ENCODE results near the gene DAP. TPM values are rescaled to one million over a fixed set of nuclear protein-coding genes. Genes with fewer than 3 reads are reported as not detected.
"Not testable (repeated sequence)": the region's sequence is repeated elsewhere in the genome, so short reads cannot be mapped to it uniquely, and the experiment has no call there.

DAP gene
- total RNA-seq, 1 experiment from 2014 or later = 138 TPM

GRCh38 chr5:10723514-10723913 lies 37.5 kb downstream of the DAP start:
- no peaks in the 10 kb centered on the region for H3K9me3 Mint-ChIP-seq (ENCODE audit: low read depth, unreplicated experiment)
- TF ChIP-seq CTCF (IDR thresholded peaks at IDR 0.05; ENCODE audit: unreplicated experiment) = no peak

GRCh38 chr5:10720766-10721165 lies 40.3 kb downstream of the DAP start:
- Mint-ChIP-seq H3K36me3 (ENCODE audit: insufficient read depth, unreplicated experiment) (peaks cover 35% of the 10 kb centered on the region), H3K27ac (ENCODE audit: unreplicated experiment) (peak overlapping the region; percentile 36), H3K4me1 (ENCODE audit: low read depth, unreplicated experiment) (peaks cover 39% of the 10 kb centered on the region)
- DNase-seq; intact Hi-C loops (cut with micrococcal nuclease; ENCODE audit: unreplicated experiment); BruUV-seq (replicated peaks); H3K4me3 Mint-ChIP-seq (ENCODE audit: low read depth, unreplicated experiment); H3K27me3 Mint-ChIP-seq (ENCODE audit: unreplicated experiment); CTCF ChIA-PET; H3K9me3 Mint-ChIP-seq (ENCODE audit: low read depth, unreplicated experiment): not testable (repeated sequence)

More at GRCh38 chr5:10723514-10723913, 37.5 kb downstream of the DAP start:
- no TSS peak for BruUV-seq (replicated peaks)
- no peak for DNase-seq
- Mint-ChIP-seq H3K36me3 (ENCODE audit: insufficient read depth, unreplicated experiment) (peaks cover 46% of the 10 kb centered on the region), H3K27ac (ENCODE audit: unreplicated experiment) (peak overlapping the region; percentile 72), H3K4me1 (ENCODE audit: low read depth, unreplicated experiment) (peaks cover 65% of the 10 kb centered on the region), H3K4me3 (ENCODE audit: low read depth, unreplicated experiment) (no peak overlapping the region), H3K27me3 (ENCODE audit: unreplicated experiment) (no peaks in the 10 kb centered on the region)
- intact Hi-C loops (cut with micrococcal nuclease; ENCODE audit: unreplicated experiment) = no loop called here
- CTCF ChIA-PET = interaction anchor here (1.7 kb wide), 1 partner anchor 52 kb away, joined by 4 read pairs; no protein-coding TSS in a partner anchor

- peak overlapping the region; percentile 55 for H3K27ac Mint-ChIP-seq (ENCODE audit: unreplicated experiment)
- H3K36me3 Mint-ChIP-seq (ENCODE audit: insufficient read depth, unreplicated experiment) = peaks cover 27% of the 10 kb centered on the region
- no peak for TF ChIP-seq CTCF (IDR thresholded peaks at IDR 0.05; ENCODE audit: unreplicated experiment)
- no peak overlapping the region for H3K4me3 Mint-ChIP-seq (ENCODE audit: low read depth, unreplicated experiment)
- BruUV-seq (replicated peaks) = no TSS peak
- CTCF ChIA-PET = no interaction called here
- intact Hi-C loops (cut with micrococcal nuclease; ENCODE audit: unreplicated experiment) = no loop called here
- H3K9me3 Mint-ChIP-seq (ENCODE audit: low read depth, unreplicated experiment) = peaks cover under 1% of the 10 kb centered on the region
- peaks cover 31% of the 10 kb centered on the region for H3K4me1 Mint-ChIP-seq (ENCODE audit: low read depth, unreplicated experiment)
- DNase-seq = peak; percentile 55
- no peaks in the 10 kb centered on the region for H3K27me3 Mint-ChIP-seq (ENCODE audit: unreplicated experiment)
Measured at GRCh38 chr5:10719965-10720364, 41.1 kb downstream of the DAP start.

GRCh38 chr5:10718617-10719016 lies 42.4 kb downstream of the DAP start:
- peaks cover 27% of the 10 kb centered on the region for H3K4me1 Mint-ChIP-seq (ENCODE audit: low read depth, unreplicated experiment)
- DNase-seq; H3K4me3 Mint-ChIP-seq (ENCODE audit: low read depth, unreplicated experiment); CTCF ChIA-PET; H3K9me3 Mint-ChIP-seq (ENCODE audit: low read depth, unreplicated experiment); H3K27me3 Mint-ChIP-seq (ENCODE audit: unreplicated experiment); H3K27ac Mint-ChIP-seq (ENCODE audit: unreplicated experiment); intact Hi-C loops (cut with micrococcal nuclease; ENCODE audit: unreplicated experiment); BruUV-seq (replicated peaks): not testable (repeated sequence)
- H3K36me3 Mint-ChIP-seq (ENCODE audit: insufficient read depth, unreplicated experiment) = peaks cover 23% of the 10 kb centered on the region

- H3K4me3 Mint-ChIP-seq (ENCODE audit: low read depth, unreplicated experiment); H3K27ac Mint-ChIP-seq (ENCODE audit: unreplicated experiment); BruUV-seq (replicated peaks); intact Hi-C loops (cut with micrococcal nuclease; ENCODE audit: unreplicated experiment); CTCF ChIA-PET; H3K9me3 Mint-ChIP-seq (ENCODE audit: low read depth, unreplicated experiment); DNase-seq; H3K27me3 Mint-ChIP-seq (ENCODE audit: unreplicated experiment): not testable (repeated sequence)
- Mint-ChIP-seq H3K36me3 (ENCODE audit: insufficient read depth, unreplicated experiment) (peaks cover 24% of the 10 kb centered on the region), H3K4me1 (ENCODE audit: low read depth, unreplicated experiment) (peaks cover 33% of the 10 kb centered on the region)
Measured at GRCh38 chr5:10716825-10717224, 44.2 kb downstream of the DAP start.

- TF ChIP-seq CTCF (IDR thresholded peaks at IDR 0.05; ENCODE audit: unreplicated experiment) = no peak
Measured at GRCh38 chr5:10715605-10716290, 45.3 kb downstream of the DAP start.

More at GRCh38 chr5:10715605-10716290, 45.3 kb downstream of the DAP start:
- H3K27ac Mint-ChIP-seq (ENCODE audit: unreplicated experiment) = no peak overlapping the region
- peaks cover 6% of the 10 kb centered on the region for H3K9me3 Mint-ChIP-seq (ENCODE audit: low read depth, unreplicated experiment)
- H3K36me3 Mint-ChIP-seq (ENCODE audit: insufficient read depth, unreplicated experiment) = peaks cover 22% of the 10 kb centered on the region
- no peak overlapping the region for H3K4me3 Mint-ChIP-seq (ENCODE audit: low read depth, unreplicated experiment)
- peaks cover 38% of the 10 kb centered on the region for H3K4me1 Mint-ChIP-seq (ENCODE audit: low read depth, unreplicated experiment)
- CTCF ChIA-PET = no interaction called here
- DNase-seq = no peak
- intact Hi-C loops (cut with micrococcal nuclease; ENCODE audit: unreplicated experiment) = no loop called here
- BruUV-seq (replicated peaks) = no TSS peak
- H3K27me3 Mint-ChIP-seq (ENCODE audit: unreplicated experiment) = no peaks in the 10 kb centered on the region

Measured in Calu3 (cell line).